HL-60/S4 treated with phorbol 12-myristate 13-acetate at 8.2 ng/mL for 4 days and 3 days (cell line): ENCODE measurements around the gene TMEM184A.

ENCODE experiments used
- in situ Hi-C: fragments of 300-500 bp; cut with MboI; formaldehyde crosslinking; loops from 2 replicates; pipeline ENCODE4 v1.15.0; 2022; ENCODE audit warnings: low sequenced_read_pairs

The TMEM184A gene

DNA sequence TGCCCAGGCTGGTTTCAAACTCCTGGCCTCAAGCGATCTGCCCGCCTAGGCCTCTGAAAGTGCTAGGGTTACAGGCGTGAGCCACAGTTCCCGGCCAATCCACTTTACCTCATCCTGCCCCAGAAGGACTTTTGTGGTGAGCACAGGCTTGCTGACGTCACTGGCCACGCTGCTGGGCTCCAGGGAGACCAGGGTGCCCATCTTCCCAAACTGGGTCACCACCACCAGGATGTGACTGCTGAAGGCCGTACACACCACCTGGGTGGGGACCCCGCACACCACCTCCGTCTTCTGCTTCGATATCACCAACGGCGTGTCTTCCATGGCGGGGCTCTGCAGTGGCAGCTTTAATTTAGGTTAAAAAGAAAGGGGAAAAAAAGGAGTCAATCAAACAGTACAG is 13.0 kb upstream of the TMEM184A start:
- in situ Hi-C loops: loop anchor here (5.0 kb wide), 1 partner anchor 37 kb away; the partner anchor contains the start of gene MAFK

DNA sequence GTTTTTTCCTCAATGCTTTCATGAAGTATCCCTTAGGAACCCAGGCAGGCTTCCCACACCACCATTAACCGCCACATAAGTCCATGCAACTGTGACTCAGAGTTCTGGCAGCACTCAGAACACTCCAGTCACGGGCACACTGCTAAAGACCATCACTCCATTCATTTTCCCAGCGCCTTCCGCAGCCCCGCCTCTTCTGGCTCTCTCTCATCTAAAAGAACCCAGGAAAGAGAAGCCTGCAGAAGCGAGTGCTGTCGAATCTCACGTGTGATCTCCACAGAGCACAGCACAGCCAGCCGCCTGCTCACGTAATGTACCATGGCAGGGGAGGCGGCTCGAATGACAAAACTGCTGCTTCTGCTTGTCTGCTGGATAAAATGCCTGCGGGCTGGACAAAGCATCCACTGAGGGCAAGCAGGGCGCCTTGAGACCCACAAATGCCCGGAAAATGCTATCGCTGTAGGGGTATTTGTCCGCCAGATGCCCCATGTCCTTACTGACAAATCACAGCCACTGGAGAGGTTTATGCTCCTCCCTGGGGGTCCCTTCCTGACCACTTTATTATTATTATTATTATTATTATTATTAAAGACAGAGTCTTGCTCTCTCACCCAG is 12.0 kb upstream of the TMEM184A start:
- in situ Hi-C loops: loop anchor here (5.0 kb wide), 1 partner anchor 36 kb away; the partner anchor contains the start of gene MAFK

DNA sequence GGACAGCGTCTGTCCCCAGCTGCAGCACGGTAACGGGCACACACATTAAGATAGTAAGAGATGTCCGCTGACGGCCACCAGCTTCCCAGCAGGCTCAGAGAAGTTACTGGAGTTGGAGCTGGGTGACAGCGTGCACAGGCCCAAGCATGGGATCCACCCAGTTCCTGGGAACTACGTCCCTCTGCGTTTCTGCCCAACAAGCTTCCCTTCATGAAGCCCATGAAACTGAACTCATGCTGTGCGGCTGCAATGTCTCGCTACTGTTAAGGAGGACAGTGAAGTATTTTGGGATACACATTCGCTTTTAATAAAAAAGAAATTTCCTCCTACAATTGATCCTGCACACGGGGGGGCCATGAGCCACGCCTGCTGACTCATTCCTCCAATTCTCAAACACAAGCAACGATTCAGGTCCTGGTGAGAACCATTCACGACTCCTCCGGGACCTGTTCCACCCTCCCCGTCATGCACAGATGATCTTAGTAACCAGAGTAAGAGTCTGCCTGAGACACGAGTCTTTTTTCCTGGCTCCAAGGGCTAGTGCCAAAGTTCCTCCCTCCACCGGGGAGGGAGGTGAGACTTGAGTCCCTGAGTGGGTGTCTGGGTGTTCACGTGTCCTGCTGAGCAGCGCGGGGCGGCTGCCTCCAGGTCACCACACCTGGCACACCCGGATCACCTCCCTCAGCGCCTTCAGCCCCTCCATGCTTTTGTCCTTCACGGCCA is 11.2 kb upstream of the TMEM184A start:
- in situ Hi-C loops: loop anchor here (5.0 kb wide), 1 partner anchor 35 kb away; the partner anchor contains the start of gene MAFK

DNA sequence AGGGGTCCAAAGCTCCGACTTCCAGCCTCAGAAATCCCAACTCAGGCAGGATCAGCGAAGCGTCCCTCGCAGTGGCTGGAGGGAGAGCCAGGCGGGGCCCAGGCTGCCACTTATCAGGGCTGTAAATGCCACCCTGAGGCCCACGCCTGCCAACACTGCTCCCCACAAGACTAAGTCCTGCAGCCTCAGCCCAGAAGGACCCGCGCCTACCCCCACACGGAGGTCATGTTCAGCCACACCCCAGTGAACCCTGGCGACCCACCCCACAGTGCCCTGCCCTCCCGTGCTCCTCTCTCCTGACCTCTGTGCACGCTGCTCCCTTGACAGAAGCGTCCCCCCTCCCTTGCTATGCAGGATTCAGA is 10.7 kb upstream of the TMEM184A start:
- in situ Hi-C loops: loop anchor here (5.0 kb wide), 1 partner anchor 34 kb away; the partner anchor contains the start of gene MAFK

DNA sequence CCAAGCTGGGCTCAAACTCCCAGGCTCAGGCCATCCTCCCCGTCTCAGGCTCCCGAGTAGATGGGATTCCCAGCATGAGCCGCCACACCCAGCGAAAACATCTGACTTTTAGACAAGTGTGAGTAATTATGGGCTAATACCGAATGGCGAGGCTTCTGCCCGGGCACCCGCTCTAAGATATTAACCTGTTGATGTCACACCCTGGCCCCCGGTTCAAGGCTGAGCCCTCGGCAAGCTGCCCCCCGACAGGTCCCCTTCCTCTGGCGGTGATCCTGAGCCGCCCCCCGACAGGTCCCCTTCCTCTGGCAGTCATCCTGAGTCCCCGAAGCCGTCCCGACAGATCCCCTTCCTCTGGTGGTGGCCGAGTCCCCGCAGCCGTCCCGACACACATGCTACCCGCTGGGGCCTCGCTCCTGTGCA is 8.6 kb upstream of the TMEM184A start:
- in situ Hi-C loops: loop anchor here (5.0 kb wide), 1 partner anchor 32 kb away; the partner anchor contains the start of gene MAFK

DNA sequence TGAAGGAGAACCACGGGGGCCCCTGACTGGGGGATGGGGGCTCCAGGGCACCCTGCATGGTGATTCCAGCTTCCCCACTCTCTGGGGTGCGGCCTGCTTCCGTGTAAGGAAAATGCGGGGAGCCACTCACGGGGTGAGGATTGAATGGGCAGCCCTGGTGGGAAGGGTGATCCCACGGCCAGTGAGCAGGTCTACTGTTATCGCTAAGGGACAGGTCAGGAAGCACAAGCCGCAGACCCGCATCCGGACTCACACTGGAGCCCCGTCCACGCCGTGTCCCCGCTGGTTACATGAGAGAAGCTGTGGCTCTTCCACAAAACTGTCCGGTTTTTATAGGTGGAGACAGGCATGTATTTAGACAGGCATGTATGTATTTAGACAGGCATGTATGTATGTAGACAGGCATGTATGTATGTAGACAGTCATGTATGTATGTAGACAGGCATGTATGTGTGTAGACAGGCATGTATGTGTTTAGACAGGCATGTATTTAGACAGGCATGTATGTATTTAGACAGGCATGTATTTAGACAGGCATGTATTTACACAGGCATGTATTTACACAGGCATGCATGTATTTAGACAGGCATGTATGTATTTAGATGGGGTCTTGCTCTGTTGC is 8.1 kb upstream of the TMEM184A start:
- in situ Hi-C loops: no loop called here

DNA sequence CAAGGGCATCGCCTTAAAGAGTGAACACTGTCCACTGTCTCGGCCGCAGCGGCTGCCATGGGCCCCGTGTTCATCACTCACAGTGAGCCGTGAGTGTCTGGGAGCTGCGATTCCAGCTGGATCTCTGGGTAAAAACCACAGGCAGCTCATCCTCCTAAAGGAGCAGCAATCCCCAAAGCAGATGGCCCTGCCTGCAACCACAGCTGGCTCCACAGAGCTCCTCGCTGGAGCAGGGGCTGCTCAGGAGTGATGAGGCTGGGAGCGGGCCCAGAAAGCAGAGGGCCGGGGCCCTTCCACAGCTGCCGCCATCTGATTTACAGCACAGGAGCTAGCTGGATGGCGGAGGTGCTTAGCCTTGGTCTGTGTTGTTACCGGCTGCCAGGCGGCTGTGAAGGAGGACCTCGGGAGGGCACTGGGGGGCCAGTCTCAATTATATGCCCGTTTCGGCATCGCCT is 6.6 kb upstream of the TMEM184A start:
- in situ Hi-C loops: no loop called here

DNA sequence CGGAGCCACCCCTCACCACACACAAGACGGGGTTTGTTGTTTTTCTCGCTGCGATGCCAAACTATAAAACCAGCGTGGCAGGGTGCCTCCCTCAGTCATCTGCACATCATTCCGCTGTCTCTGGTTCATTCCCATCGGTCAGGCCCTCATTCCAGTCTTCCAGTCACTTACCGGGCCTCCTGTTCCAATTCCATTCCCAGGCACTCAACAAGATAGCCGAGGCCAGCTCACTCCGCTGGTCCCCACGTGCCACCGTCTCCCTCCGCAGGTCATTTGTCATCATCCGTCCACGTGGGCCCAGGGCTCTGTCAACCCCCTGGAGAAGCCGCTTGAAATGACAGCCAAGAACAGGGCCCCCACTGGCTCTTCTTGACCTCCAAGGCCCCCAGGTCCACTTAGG is 6.1 kb upstream of the TMEM184A start:
- in situ Hi-C loops: no loop called here

DNA sequence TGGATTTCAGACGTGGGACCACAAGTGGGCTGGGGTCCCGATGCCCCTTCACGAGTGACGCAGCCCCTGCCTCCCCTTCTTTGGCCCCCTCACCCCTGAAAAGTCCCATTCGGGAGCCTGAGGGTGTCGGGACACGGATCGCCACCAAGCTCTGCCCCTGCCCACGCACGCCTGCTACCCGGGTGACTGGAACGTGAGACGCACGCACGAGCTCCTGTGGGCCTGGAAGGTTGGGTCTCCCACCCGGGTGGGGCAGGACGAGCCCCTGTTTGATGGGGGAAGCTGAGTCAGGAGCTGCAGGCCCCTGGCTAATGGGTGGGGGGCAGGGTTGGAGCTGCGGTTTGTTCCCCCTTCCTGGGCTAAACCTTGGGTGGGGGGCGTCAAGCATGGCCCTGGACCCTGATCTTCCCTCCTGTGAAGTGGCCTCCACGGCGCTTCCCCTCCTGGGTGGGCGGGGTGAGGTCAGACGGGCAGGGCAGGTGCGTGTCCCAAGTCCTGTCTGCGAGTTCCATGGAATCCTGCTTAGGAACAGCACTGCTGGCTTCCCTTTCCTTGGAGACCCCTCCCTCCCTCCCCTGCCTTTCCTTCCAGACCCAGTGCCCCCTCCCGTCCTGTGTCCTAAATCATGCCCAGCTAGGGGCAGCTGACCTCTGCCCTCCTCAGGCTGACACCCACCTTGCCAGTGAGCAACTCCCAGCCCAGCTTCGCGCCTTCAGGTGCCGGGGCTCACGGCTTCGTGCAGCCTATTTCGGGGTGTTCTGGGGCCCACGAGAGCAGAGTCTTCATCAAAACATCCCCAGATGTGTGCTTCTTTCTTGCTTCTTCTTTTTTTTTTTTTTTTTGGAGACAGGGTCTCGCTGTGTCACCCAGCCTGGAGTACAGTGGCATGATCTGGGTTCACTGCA is 5.3 kb upstream of the TMEM184A start:
- in situ Hi-C loops: no loop called here

DNA sequence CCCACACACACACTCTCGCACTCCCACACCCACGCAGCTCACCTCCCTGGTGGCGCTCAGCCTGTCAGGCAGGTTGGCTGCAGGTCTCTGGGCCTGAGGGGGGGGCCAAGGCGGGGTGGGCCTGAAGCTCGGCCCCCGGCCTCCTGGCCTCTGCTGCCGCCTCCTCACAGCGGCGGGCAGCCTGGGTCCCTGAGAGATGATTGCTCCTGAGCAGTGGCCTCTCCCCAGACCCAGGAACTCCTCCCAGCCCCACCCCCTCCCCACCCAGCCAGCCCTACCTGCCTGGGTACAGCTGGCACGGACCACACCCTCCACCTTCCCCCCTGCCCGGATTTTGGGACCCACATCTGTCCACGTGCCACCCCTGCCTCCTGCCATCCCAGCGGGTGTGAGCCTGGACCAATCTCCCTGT is 4.6 kb upstream of the TMEM184A start:
- in situ Hi-C loops: no loop called here

DNA sequence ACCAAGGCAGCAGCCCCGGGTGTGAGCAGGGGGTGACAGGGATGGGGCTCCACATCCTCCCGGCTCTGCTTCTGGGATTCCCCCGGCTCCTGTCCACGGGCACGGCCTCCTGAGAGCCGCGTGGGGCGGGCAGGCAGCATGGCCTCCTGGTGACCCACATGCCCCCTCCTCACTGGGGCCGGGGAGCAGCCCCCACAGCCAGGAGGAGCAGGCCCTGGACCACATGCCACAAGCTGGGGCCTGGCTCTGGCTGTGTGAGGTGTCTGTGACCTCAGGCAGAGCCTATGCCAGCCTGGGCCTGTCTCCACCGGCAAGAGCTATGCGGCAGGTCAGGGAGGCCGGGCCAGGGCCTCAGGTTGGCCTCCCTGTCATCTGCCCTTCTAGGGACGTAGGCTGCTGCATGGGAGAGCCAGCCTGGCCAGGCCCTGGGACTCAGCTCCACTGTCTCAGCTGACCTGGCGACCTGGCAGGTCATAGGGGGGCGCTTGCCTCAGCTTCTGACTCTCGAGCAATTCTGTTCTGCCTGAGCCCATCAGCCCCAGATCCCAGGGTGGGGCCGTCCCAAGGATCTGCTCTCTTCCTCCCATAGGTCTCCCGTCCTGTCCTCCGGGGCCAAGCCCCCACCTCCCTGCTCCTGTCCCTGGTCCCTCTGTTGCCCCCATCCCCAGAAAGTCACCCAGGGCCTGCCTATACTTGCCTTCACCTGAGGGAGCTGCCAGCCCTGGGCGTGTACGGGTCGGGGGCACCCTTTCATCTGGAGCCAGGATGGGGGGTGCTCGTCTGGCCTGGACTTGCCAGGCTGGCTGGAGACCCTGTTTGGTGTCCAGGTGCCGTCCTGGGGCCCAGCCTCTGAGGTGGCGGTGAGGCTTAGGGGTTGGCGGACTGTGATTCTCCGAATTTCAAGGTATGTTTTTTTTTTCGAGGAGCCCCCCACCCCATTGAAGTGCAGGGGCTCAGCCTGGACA is 3.9 kb upstream of the TMEM184A start:
- in situ Hi-C loops: no loop called here

DNA sequence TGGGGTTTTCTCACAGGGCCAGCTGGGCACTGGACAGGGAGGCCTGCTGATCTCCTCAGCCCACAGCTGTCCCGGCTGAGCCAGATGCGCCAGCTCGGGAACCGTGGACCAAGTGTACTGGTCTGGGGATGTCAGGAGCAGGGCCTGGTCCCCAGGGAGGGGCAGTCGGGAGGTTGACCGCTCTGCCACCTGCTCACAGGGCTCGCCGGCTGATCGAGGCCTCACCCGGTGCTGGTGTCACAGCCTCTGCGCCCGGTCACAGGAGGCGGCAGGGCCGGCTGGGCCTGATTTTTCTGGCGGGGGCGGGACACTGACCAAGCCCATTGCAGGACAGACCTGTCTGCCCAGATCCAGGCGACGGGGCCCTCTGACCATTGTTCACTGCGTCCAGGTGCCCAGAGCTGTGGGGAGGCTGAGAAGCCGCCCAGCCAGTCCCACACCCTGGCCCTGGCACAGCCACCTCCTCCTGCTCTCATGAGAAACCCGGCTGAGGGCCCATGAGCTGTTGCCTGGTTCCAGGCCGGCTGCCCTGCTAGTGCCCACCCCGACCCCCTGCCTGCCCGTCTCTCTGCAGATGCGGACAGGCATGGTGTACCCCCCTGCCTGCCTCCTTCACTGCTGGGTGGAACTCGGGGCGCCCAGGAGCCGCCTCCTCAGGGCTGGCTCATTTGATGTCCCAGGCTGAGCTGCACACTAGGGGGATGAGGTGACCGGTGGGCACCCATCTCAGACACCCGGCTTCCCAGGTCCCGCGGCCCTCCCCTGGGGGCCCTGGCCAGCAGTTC is 3.0 kb upstream of the TMEM184A start:
- in situ Hi-C loops: no loop called here

DNA sequence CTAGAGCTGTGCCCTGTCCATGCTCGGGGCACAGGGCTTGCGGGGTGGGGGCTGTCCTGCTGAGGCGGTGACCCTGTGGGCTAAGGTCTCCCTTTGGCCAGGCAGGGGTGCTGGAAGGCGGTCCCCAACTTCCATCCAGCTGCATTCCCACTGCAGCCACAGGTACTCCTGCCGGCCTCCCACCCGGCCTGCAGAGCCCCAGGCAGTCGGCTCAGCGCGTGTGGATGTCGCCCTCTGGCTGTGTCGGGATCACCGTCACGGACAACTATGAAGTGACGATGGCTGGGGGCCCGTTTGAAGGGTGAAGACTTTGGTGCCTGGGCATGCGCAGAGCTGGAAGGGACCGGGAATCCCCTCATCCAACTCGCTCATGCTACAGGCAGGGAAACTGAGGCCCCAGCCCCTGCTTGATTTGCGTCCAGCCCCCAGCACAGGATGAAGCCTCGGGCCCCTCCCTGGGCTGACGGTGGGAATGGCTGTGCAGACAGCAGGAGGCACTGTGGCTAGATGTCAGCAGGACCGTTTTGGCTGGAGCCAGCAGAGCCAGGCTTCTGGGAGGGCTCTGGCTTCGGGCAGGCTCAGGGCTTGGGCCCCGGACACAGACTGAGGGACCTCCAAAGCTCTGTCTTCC is 2.3 kb upstream of the TMEM184A start:
- in situ Hi-C loops: no loop called here

DNA sequence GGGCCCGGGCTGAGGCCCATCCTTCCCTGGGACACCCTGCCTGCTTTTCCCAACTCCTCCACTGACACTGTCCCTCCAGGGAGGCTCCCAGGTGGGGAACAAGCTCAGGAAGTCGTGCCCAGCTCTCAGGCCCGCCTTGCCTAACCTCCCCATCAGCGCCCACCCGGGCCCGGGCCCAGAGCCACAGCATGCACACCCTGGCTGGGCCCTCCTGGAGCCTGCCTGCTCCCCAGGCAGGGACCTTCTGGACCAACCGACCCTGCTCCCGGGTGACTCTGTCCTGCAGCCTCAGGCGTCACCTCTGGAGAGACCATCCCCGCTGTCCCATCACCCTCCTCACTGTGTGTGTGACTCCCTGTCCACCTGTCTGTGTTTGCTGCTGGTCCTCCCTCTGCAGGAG is 1.8 kb upstream of the TMEM184A start:
- in situ Hi-C loops: no loop called here

DNA sequence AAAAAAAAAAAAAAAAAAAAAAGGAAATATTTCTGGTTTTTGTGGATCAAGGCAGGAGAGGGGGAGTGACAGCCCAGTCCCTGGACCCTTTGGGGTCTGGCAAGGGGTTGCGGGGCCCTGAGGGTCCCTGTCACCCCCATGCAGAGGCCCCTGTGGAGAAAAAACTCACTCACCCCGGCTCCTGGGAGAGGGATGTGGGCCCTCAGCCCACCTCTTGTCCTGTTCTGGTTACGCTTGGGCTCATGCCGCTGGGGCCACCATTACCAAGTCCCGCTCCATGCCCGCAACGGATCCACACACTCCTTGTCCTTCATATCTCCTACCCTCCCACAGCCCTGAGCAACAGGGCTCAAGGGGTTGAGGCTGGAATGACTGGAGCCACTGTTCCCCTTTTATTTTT is 1.0 kb upstream of the TMEM184A start:
- in situ Hi-C loops: no loop called here

DNA sequence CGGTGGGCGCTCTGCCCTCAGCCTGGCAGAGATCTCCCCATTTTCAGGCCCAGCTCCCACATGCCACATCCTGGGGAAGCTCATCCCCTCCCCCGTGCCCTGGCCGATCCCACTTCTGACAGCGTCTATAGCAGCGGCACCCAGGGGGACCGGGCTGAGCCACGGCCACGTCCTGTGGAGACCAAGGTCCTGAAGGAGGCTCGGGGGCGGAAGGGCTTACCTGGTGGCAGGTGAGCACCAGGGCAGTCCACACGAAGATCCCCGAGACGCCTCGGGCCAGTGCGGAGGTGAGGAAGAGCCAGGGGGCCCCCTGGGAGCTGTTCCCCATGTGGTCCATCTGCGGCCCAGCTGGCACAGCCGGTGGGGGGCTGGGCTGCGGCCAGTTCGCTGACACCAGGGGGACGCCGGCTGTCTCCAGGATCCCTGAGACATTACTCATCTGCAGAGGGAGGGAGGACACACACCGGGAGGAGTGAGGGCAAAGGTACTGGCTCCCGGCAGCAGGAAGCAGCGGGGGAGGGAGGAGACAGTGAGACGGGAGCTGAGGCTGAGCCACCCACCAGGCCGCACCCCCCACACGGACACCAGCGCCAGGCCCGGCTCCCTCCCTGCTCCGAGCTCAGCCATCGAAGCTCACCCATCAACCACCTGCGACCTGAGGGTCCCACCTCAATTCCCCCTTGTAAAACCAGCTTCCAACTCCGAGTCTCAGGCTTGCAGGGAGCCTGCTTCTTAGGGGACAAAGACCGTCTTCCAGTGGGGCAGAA is 776 bp downstream of the TMEM184A start:
- in situ Hi-C loops: no loop called here

DNA sequence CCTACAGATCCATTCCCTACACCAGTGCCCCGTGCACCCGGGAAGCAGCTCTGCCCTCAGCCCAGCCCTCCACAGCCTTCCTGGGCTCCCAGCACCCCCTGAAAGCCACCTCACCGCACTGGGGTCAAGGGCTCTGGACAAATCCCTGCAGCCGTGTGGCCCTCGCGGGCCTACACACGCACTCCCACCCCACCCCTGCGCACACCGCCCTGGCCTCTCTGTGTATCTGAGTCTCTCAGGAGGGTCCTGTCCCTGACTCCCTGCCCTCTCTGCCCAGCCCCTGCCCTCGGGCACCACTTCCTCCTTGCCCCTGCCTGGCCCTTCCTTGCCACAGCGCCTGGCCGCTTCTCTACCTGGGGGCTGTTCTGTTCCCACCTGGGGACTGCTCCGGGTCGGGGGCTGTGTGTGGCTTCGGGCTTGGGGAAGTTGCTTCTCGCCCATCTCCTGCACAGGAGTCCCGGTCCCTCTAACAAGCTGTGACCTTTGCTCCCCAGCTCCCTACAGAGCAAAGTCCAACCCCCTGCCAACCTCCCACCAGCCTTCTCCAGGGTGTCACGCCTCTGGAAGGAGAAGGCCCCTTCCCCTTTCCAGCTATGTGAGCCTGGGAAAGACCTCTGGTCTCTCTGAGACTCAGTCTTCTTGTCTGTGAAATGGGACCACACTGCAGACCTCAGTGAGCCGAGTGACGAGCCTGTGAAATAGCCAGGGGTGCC is 1.5 kb downstream of the TMEM184A start:
- in situ Hi-C loops: no loop called here
